ENCODE data around the gene SERPINA10.

- no peak for TF ChIP-seq POLR2A (IDR thresholded peaks at IDR 0.05)
- TF ChIP-seq CTCF (IDR thresholded peaks at IDR 0.05): no peak
Observed at GRCh38 chr14:94328196-94328595, 35.1 kb upstream of the SERPINA10 start.

Data from ovary (tissue), 3 donors.